Neural progenitor cell (in vitro differentiated cells): ENCODE measurements around the gene ABCB6. TPM values are rescaled to one million over a fixed set of nuclear protein-coding genes. Genes with fewer than 3 reads are reported as not detected.

Source experiments
- DNase-seq: peaks from one replicate; pipeline ENCODE4 v3.0.0-alpha.2; 2016; ENCODE audit warnings: low spot score
- H2AFZ ChIP-seq: fragments of 200-600 bp; sonication (generic); replicated peaks from 2 replicates; pipeline ENCODE4 v1.6.1; 2016; ENCODE audit warnings: antibody characterized with exemption
- H3F3A ChIP-seq: fragments of 200-600 bp; sonication (generic); 2 replicates; pipeline ENCODE4 v1.6.1; 2016; ENCODE audit warnings: antibody characterized with exemption, low read depth
- H3K27ac ChIP-seq: fragments of 200-600 bp; sonication (generic); 2 replicates; pipeline ENCODE4 v1.5.1; 2016; ENCODE audit warnings: mild to moderate bottlenecking
- H3K27me3 ChIP-seq: fragments of 200-600 bp; sonication (generic); 2 replicates; pipeline ENCODE4 v1.6.1; 2016; ENCODE audit warnings: mild to moderate bottlenecking, moderate library complexity
- H3K36me3 ChIP-seq: fragments of 200-600 bp; sonication (generic); 2 replicates; pipeline ENCODE4 v1.5.1; 2016
- H3K4me1 ChIP-seq: fragments of 200-600 bp; sonication (generic); 2 replicates; pipeline ENCODE4 v1.6.1; 2016; ENCODE audit warnings: mixed run types
- H3K4me2 ChIP-seq: fragments of 200-600 bp; sonication (generic); 2 replicates; pipeline ENCODE4 v1.6.1; 2016
- H3K4me3 ChIP-seq: fragments of 200-600 bp; sonication (generic); 2 replicates; pipeline ENCODE4 v1.5.1; 2016
- H3K79me2 ChIP-seq: fragments of 200-600 bp; sonication (generic); 2 replicates; pipeline ENCODE4 v1.6.1; 2016; ENCODE audit warnings: low read depth
- H3K9ac ChIP-seq: fragments of 200-600 bp; sonication (generic); 2 replicates; pipeline ENCODE4 v1.6.1; 2016
- H3K9me3 ChIP-seq: fragments of 200-600 bp; sonication (generic); 2 replicates; pipeline ENCODE4 v1.5.1; 2016; ENCODE audit warnings: low read depth
- H4K20me1 ChIP-seq: fragments of 200-600 bp; sonication (generic); 2 replicates; pipeline ENCODE4 v1.6.1; 2016; ENCODE audit warnings: low read depth
- H3K27ac Mint-ChIP-seq: 3 replicates; pipeline ENCODE4 v1.8.0; 2021; ENCODE audit warnings: mixed read lengths
- H3K27me3 Mint-ChIP-seq: 2 replicates; pipeline ENCODE4 v1.8.0; 2022; ENCODE audit warnings: low read depth, mild to moderate bottlenecking, inconsistent platforms, moderate library complexity, mixed read lengths; ENCODE audit not compliant: insufficient read depth
- H3K36me3 Mint-ChIP-seq: 3 replicates; pipeline ENCODE4 v1.8.0; 2021; ENCODE audit warnings: mixed read lengths
- H3K4me1 Mint-ChIP-seq: 3 replicates; pipeline ENCODE4 v1.8.0; 2021; ENCODE audit warnings: mixed read lengths
- H3K4me3 Mint-ChIP-seq: 3 replicates; pipeline ENCODE4 v1.8.0; 2021; ENCODE audit warnings: mild to moderate bottlenecking, moderate library complexity, mixed read lengths
- H3K9me3 Mint-ChIP-seq: 3 replicates; pipeline ENCODE4 v1.8.0; 2020; ENCODE audit warnings: mixed read lengths
- CTCF ChIP-seq: fragments of 200-600 bp; sonication (generic); IDR thresholded peaks from 2 replicates; pipeline ENCODE4 v1.5.1; 2017; ENCODE audit warnings: antibody characterized with exemption, mild to moderate bottlenecking
- EZH2 ChIP-seq: fragments of 200-600 bp; sonication (generic); IDR thresholded peaks from 2 replicates; pipeline ENCODE4 v1.6.1; 2017; ENCODE audit warnings: antibody characterized with exemption, mild to moderate bottlenecking, moderate library complexity
- EZH2phosphoT487 ChIP-seq: fragments of 200-600 bp; sonication (generic); IDR thresholded peaks from 2 replicates; pipeline ENCODE4 v1.6.1; 2017; ENCODE audit warnings: antibody characterized with exemption
- total RNA-seq: library from RNA; depleted of rRNA; stranded (reverse); fragments of >200 nt; gene quantifications from 2 replicates; pipeline ENCODE4 v1.2.3, GENCODE V29; 2015; ENCODE audit warnings: low replicate concordance

ABCB6 gene
- total RNA-seq, 1 donor from 2014 or later: 14.3 TPM

GRCh38 chr2:219174801-219175200 is 44.0 kb downstream of the ABCB6 start:
- H3K36me3 Mint-ChIP-seq: peaks cover 6% of the 10 kb centered on the region
- Histone ChIP-seq H3F3A (peaks cover 34% of the 10 kb centered on the region), H4K20me1 (peaks cover 22% of the 10 kb centered on the region), H3K27ac (no peak overlapping the region), H3K4me1 (peaks cover 14% of the 10 kb centered on the region), H3K4me2 (no peak overlapping the region), H3K4me3 (no peak overlapping the region), H2AFZ (no peak overlapping the region), H3K36me3 (no peaks in the 10 kb centered on the region), H3K27me3 (no peaks in the 10 kb centered on the region), H3K9ac (no peak overlapping the region), H3K79me2 (peaks cover 24% of the 10 kb centered on the region), H3K9me3 (no peaks in the 10 kb centered on the region)
- H3K4me3 Mint-ChIP-seq: peak overlapping the region; percentile 46
- H3K27me3 Mint-ChIP-seq: peaks cover 4% of the 10 kb centered on the region
- peaks cover 19% of the 10 kb centered on the region for H3K4me1 Mint-ChIP-seq
- TF ChIP-seq CTCF (no peak), EZH2 (no peak), EZH2phosphoT487 (no peak)
- DNase-seq: no peak
- H3K9me3 Mint-ChIP-seq: no peaks in the 10 kb centered on the region
- H3K27ac Mint-ChIP-seq: no peak overlapping the region

- H3K4me3 Mint-ChIP-seq: peak overlapping the region; percentile 28
- no peak overlapping the region for H3K4me2 ChIP-seq
- H3K4me1 ChIP-seq: peaks cover 12% of the 10 kb centered on the region
- H3K27me3 ChIP-seq: no peaks in the 10 kb centered on the region
- H3K79me2 ChIP-seq: peaks cover 17% of the 10 kb centered on the region
- no peak overlapping the region for H3K27ac ChIP-seq
- H4K20me1 ChIP-seq: peaks cover 19% of the 10 kb centered on the region
- H3K9ac ChIP-seq: no peak overlapping the region
- DNase-seq: no peak
- no peaks in the 10 kb centered on the region for H3K9me3 Mint-ChIP-seq
- H3K36me3 ChIP-seq: no peaks in the 10 kb centered on the region
- H3F3A ChIP-seq: peaks cover 34% of the 10 kb centered on the region
- peaks cover 14% of the 10 kb centered on the region for H3K4me1 Mint-ChIP-seq
- peaks cover 5% of the 10 kb centered on the region for H3K36me3 Mint-ChIP-seq
- TF ChIP-seq EZH2 (no peak), CTCF (no peak), EZH2phosphoT487 (no peak)
- H2AFZ ChIP-seq: no peak overlapping the region
- no peak overlapping the region for H3K27ac Mint-ChIP-seq
- H3K27me3 Mint-ChIP-seq: peaks cover 4% of the 10 kb centered on the region
- no peaks in the 10 kb centered on the region for H3K9me3 ChIP-seq
- H3K4me3 ChIP-seq: no peak overlapping the region
Measured at GRCh38 chr2:219174146-219174545, 44.6 kb downstream of the ABCB6 start.

- H3K79me2 ChIP-seq: peaks cover 9% of the 10 kb centered on the region
- DNase-seq: no peak
- peaks cover 34% of the 10 kb centered on the region for H3F3A ChIP-seq
- H2AFZ ChIP-seq: no peak overlapping the region
- no peaks in the 10 kb centered on the region for H3K9me3 ChIP-seq
- no peak overlapping the region for H3K4me2 ChIP-seq
- H3K4me1 Mint-ChIP-seq: peaks cover 10% of the 10 kb centered on the region
- peaks cover 7% of the 10 kb centered on the region for H3K4me1 ChIP-seq
- TF ChIP-seq EZH2 (no peak), CTCF (no peak)
- H3K27ac Mint-ChIP-seq: no peak overlapping the region
- H3K27me3 Mint-ChIP-seq: peaks cover 5% of the 10 kb centered on the region
- no peak overlapping the region for H3K4me3 Mint-ChIP-seq
- peaks cover 5% of the 10 kb centered on the region for H3K36me3 Mint-ChIP-seq
- H3K36me3 ChIP-seq: no peaks in the 10 kb centered on the region
- H3K27me3 ChIP-seq: no peaks in the 10 kb centered on the region
- no peak overlapping the region for H3K27ac ChIP-seq
- H3K4me3 ChIP-seq: no peak overlapping the region
- no peaks in the 10 kb centered on the region for H3K9me3 Mint-ChIP-seq
- H4K20me1 ChIP-seq: peaks cover 14% of the 10 kb centered on the region
- H3K9ac ChIP-seq: no peak overlapping the region
Measured at GRCh38 chr2:219173176-219173575, 45.6 kb downstream of the ABCB6 start.
